ENCODE measurements around the gene SUPT4H1.

- TF ChIP-seq, protein P1, sequence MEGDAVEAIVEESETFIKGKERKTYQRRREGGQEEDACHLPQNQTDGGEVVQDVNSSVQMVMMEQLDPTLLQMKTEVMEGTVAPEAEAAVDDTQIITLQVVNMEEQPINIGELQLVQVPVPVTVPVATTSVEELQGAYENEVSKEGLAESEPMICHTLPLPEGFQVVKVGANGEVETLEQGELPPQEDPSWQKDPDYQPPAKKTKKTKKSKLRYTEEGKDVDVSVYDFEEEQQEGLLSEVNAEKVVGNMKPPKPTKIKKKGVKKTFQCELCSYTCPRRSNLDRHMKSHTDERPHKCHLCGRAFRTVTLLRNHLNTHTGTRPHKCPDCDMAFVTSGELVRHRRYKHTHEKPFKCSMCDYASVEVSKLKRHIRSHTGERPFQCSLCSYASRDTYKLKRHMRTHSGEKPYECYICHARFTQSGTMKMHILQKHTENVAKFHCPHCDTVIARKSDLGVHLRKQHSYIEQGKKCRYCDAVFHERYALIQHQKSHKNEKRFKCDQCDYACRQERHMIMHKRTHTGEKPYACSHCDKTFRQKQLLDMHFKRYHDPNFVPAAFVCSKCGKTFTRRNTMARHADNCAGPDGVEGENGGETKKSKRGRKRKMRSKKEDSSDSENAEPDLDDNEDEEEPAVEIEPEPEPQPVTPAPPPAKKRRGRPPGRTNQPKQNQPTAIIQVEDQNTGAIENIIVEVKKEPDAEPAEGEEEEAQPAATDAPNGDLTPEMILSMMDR (conservative IDR thresholded peaks at IDR 0.05; ENCODE audit: low read depth, low read length), result no peak
- TF ChIP-seq EZH2phosphoT487 (IDR thresholded peaks at IDR 0.05; ENCODE audit: borderline replicate concordance, low read length), result no peak
- no peak for TF ChIP-seq EZH2 (IDR thresholded peaks at IDR 0.05; ENCODE audit: low read length, unreplicated experiment)
Observed at GRCh38 chr17:58367461-58367860, 15.5 kb upstream of the SUPT4H1 start.

All from PC-3 (cell line).